Osteoblast (primary cell): Measurements from ENCODE around the gene GABRG3. TPM values are rescaled to one million over a fixed set of nuclear protein-coding genes. Genes with fewer than 3 reads are reported as not detected.

Source experiments
- DNase-seq: peaks from one replicate; pipeline ENCODE4 v3.0.0; 2011; ENCODE audit warnings: low spot score, mixed read lengths; ENCODE audit not compliant: insufficient read length; ENCODE audit errors: missing footprints
- H2AFZ ChIP-seq: 2 replicates; pipeline ENCODE4 v1.6.0; 2011; ENCODE audit warnings: mild to moderate bottlenecking, low read length
- H3K27ac ChIP-seq: 2 replicates; pipeline ENCODE4 v1.5.1; 2011; ENCODE audit warnings: mild to moderate bottlenecking, low read depth, low read length, moderate library complexity
- H3K27me3 ChIP-seq: 2 replicates; pipeline ENCODE4 v1.6.0; 2012; ENCODE audit warnings: mild to moderate bottlenecking, control low read depth, inconsistent platforms, low read length, moderate library complexity; ENCODE audit not compliant: insufficient read depth
- H3K36me3 ChIP-seq: 2 replicates; pipeline ENCODE4 v1.5.1; 2011; ENCODE audit warnings: mild to moderate bottlenecking, low read length, control low read depth, moderate library complexity; ENCODE audit not compliant: insufficient read depth
- H3K4me1 ChIP-seq: 2 replicates; pipeline ENCODE4 v1.5.1; 2011; ENCODE audit warnings: mild to moderate bottlenecking, low read length, control low read depth, moderate library complexity; ENCODE audit not compliant: insufficient read depth
- H3K4me2 ChIP-seq: 2 replicates; pipeline ENCODE4 v1.6.0; 2011; ENCODE audit warnings: mild to moderate bottlenecking, low read length; ENCODE audit not compliant: insufficient read depth
- H3K4me3 ChIP-seq: fragments of 200-600 bp; sonication (generic); 3 replicates; pipeline ENCODE4 v1.5.1; 2012; ENCODE audit warnings: mild to moderate bottlenecking, low read length, inconsistent platforms; ENCODE audit not compliant: insufficient read depth
- H3K79me2 ChIP-seq: 2 replicates; pipeline ENCODE4 v1.6.0; 2012; ENCODE audit warnings: mild to moderate bottlenecking, low read length, control low read depth, inconsistent platforms; ENCODE audit not compliant: insufficient read depth
- H3K9me3 ChIP-seq: 2 replicates; pipeline ENCODE4 v1.5.1; 2011; ENCODE audit warnings: low read depth, low read length, control low read depth
- H4K20me1 ChIP-seq: 2 replicates; pipeline ENCODE4 v1.6.0; 2012; ENCODE audit warnings: mild to moderate bottlenecking, low read length, control low read depth; ENCODE audit not compliant: insufficient read depth
- total RNA-seq: library from RNA; depleted of rRNA; stranded (reverse); fragments of >200 nt; gene quantifications from 2 replicates; pipeline ENCODE4 v1.2.3, GENCODE V29; 2012
- TF ChIP-seq, protein P1 (sequence below): IDR thresholded peaks from 2 replicates; pipeline ENCODE4 v1.5.1; 2011; ENCODE audit warnings: mild to moderate bottlenecking, low read depth, low read length, moderate library complexity; ENCODE audit errors: extremely low read depth

The GABRG3 gene
- total RNA-seq, 1 donor, result not detected

DNA sequence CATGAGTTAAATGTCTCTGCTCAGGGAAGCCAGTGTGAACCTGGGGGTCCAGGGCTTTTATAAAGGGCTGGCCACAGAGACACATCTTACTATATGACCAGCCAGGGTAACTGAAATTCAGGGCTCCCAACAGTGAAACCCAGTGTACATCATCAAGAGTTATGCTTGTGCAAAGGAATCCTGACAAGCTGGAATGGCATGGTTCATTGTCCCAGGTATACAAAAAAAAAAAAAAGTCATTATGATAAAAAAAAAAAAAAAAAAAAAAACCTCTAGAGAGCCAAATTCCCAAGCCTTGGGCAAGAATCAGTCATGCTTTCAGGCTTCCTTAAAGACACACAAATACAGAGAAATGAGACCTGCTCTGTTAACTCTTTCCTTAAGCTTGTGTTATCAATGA lies 452.0 kb downstream of the GABRG3 start:
- Histone ChIP-seq H3K9me3 (no peaks in the 10 kb centered on the region), H3K79me2 (no peaks in the 10 kb centered on the region), H3K27me3 (no peaks in the 10 kb centered on the region), H4K20me1 (no peaks in the 10 kb centered on the region), H3K36me3 (no peaks in the 10 kb centered on the region), H2AFZ (no peak overlapping the region), H3K27ac (no peak overlapping the region), H3K4me2 (no peak overlapping the region), H3K4me3 (no peak overlapping the region), H3K4me1 (no peaks in the 10 kb centered on the region)
- DNase-seq, result no peak
- TF ChIP-seq, protein P1, sequence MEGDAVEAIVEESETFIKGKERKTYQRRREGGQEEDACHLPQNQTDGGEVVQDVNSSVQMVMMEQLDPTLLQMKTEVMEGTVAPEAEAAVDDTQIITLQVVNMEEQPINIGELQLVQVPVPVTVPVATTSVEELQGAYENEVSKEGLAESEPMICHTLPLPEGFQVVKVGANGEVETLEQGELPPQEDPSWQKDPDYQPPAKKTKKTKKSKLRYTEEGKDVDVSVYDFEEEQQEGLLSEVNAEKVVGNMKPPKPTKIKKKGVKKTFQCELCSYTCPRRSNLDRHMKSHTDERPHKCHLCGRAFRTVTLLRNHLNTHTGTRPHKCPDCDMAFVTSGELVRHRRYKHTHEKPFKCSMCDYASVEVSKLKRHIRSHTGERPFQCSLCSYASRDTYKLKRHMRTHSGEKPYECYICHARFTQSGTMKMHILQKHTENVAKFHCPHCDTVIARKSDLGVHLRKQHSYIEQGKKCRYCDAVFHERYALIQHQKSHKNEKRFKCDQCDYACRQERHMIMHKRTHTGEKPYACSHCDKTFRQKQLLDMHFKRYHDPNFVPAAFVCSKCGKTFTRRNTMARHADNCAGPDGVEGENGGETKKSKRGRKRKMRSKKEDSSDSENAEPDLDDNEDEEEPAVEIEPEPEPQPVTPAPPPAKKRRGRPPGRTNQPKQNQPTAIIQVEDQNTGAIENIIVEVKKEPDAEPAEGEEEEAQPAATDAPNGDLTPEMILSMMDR, result no peak

DNA sequence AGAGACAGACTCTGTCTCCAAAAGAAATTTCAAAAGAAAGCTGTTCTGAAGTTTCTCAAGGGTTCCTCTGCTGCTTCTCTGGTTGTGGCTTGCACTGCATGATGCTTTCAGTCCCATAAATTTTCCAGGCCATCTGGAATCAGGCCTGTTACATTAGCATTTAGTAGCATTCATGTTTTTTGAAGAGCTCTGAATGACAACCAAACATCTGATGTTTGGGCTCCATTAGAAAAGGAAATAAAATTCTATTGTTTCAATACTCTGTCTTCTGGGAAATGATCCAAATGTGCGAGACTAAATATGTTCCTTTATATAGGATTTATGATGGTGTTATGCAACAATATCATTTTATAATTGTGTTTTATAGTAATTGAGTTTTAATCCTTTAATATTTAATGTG lies 455.8 kb downstream of the GABRG3 start:
- TF ChIP-seq, protein P1, result no peak
- no peak overlapping the region for H3K27ac ChIP-seq

DNA sequence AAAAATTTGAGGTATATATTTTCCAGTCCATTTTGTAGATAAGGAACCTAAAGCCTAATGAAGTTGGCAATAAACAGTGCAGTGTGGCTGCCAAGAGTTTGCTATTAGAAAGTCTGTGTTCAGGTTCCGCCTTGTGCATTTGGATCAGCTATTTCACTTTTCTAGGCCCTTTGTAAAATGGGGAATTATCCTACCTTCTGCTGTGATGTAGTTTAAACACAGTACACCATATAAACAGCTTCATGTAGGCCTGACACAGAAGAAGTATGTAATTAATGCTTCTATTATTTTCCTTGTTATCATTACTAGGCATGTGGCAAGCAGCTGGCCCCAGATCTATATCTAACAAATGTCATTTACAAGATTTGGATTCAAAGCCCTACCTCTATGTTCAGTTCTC lies 456.3 kb downstream of the GABRG3 start:
- no peak overlapping the region for H3K4me2 ChIP-seq
- TF ChIP-seq, protein P1, result no peak
- H3K4me3 ChIP-seq, result no peak overlapping the region
- no peaks in the 10 kb centered on the region for H3K36me3 ChIP-seq
- H3K4me1 ChIP-seq, result no peaks in the 10 kb centered on the region
- H3K27ac ChIP-seq, result no peak overlapping the region
- DNase-seq, result no peak
- H3K79me2 ChIP-seq, result no peaks in the 10 kb centered on the region
- no peaks in the 10 kb centered on the region for H3K27me3 ChIP-seq
- H4K20me1 ChIP-seq, result no peaks in the 10 kb centered on the region
- H2AFZ ChIP-seq, result no peak overlapping the region
- no peaks in the 10 kb centered on the region for H3K9me3 ChIP-seq

More for the DNA sequence above, 455.8 kb downstream of the GABRG3 start:
- H3K4me2 ChIP-seq, result no peak overlapping the region
- no peaks in the 10 kb centered on the region for H3K79me2 ChIP-seq
- no peaks in the 10 kb centered on the region for H4K20me1 ChIP-seq
- H3K4me1 ChIP-seq, result no peaks in the 10 kb centered on the region
- DNase-seq, result no peak
- H3K27me3 ChIP-seq, result no peaks in the 10 kb centered on the region
- no peak overlapping the region for H2AFZ ChIP-seq
- no peak overlapping the region for H3K4me3 ChIP-seq
- no peaks in the 10 kb centered on the region for H3K9me3 ChIP-seq
- no peaks in the 10 kb centered on the region for H3K36me3 ChIP-seq

DNA sequence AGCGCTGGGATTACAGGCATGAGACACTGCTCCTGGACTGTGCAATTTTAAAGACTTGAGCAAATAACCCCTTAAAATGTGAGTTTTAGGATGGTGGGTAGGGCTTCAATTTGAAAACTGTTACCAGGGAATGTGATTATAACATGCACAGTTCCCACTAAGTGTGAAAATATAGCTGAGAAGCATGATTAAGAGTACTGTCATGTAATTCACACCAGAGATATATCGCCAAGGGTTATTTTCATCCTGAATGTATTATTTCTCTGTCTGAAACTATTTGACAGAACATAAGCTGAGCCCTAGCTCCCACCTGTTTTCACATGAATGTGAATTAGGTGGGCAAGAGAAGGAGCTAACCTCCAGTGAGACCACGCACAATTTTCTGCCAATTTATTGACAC lies 457.2 kb downstream of the GABRG3 start:
- H3K27me3 ChIP-seq, result no peaks in the 10 kb centered on the region
- no peak for DNase-seq
- no peaks in the 10 kb centered on the region for H3K4me1 ChIP-seq
- TF ChIP-seq, protein P1, result no peak
- no peak overlapping the region for H2AFZ ChIP-seq
- H3K36me3 ChIP-seq, result no peaks in the 10 kb centered on the region
- no peaks in the 10 kb centered on the region for H3K79me2 ChIP-seq
- no peak overlapping the region for H3K4me2 ChIP-seq
- no peaks in the 10 kb centered on the region for H3K9me3 ChIP-seq
- H3K27ac ChIP-seq, result no peak overlapping the region
- no peaks in the 10 kb centered on the region for H4K20me1 ChIP-seq
- no peak overlapping the region for H3K4me3 ChIP-seq
